ENCODE data around the gene POLRMT. TPM values are rescaled to one million over a fixed set of nuclear protein-coding genes. Genes with fewer than 3 reads are reported as not detected.
"Not testable (repeated sequence)": the region's sequence is repeated elsewhere in the genome, so short reads cannot be mapped to it uniquely, and the experiment has no call there.

POLRMT gene
- total and polyA plus RNA-seq, 5 experiments from 2014 or later: 33.2 to 92.3 (median 71.1) TPM

- Mint-ChIP-seq H3K36me3 (peaks cover 0 to 8% (median 2%) of the 10 kb centered on the region in 3 donors), H3K27ac (no peak overlapping the region), H3K9me3 (no peaks in the 10 kb centered on the region), H3K27me3 (peaks cover 0 to 4% (median 0%) of the 10 kb centered on the region in 5 donors), H3K4me3 (peak overlapping the region in 2 of 10 donors; percentile 14 to 33), H3K4me1 (peaks cover 11 to 26% (median 19%) of the 10 kb centered on the region in 4 donors)
- POLR2A ChIA-PET: no interaction called here
- ATAC-seq (no peak), DNase-seq (no peak)
Measured at GRCh38 chr19:612941-613340, 20.4 kb downstream of the POLRMT start.

- H3K36me3 Mint-ChIP-seq: peaks cover 0 to 5% (median 2%) of the 10 kb centered on the region in 3 donors
- POLR2A ChIA-PET: interaction anchor here (2.2 to 2.5 kb wide), 2 partner anchors 13 to 49 kb away, joined by 6 to 9 read pairs; no protein-coding TSS in a partner anchor
Measured at GRCh38 chr19:611481-611868, 21.9 kb downstream of the POLRMT start.

GRCh38 chr19:610801-611480 is 22.4 kb downstream of the POLRMT start:
- ATAC-seq: peak; percentile 70 to 71
- H3K27me3 Mint-ChIP-seq: peaks cover 0 to 4% (median 0%) of the 10 kb centered on the region in 5 donors
- H3K4me1 Mint-ChIP-seq: peaks cover 11 to 26% (median 19%) of the 10 kb centered on the region in 4 donors
- POLR2A ChIA-PET: interaction anchor here (0.9 to 2.5 kb wide), 4 partner anchors 14 to 52 kb away, joined by 3 to 10 read pairs (median 8); partner anchors contain the start of gene RNF126
- H3K36me3 Mint-ChIP-seq: peaks cover 0 to 5% (median 2%) of the 10 kb centered on the region in 3 donors
- H3K27ac Mint-ChIP-seq: peak overlapping the region; percentile 81 to 99 (median 94)
- peak; percentile 41 to 81 (median 57) for DNase-seq
- peak overlapping the region; percentile 81 to 99 (median 95) for H3K4me3 Mint-ChIP-seq
- H3K9me3 Mint-ChIP-seq: no peaks in the 10 kb centered on the region

More at GRCh38 chr19:611481-611868, 21.9 kb downstream of the POLRMT start:
- Mint-ChIP-seq H3K4me1 (peaks cover 11 to 26% (median 19%) of the 10 kb centered on the region in 4 donors), H3K27ac (peak overlapping the region in 9 of 10 donors; percentile 86 to 99 (median 94)), H3K9me3 (no peaks in the 10 kb centered on the region), H3K27me3 (peaks cover 0 to 4% (median 0%) of the 10 kb centered on the region in 5 donors), H3K4me3 (peak overlapping the region; percentile 81 to 99 (median 95))
- ATAC-seq (peak; percentile 6 to 7), DNase-seq (peak in 1 of 10 donors; percentile 13)

GRCh38 chr19:610071-610800 is 23.1 kb downstream of the POLRMT start:
- H3K4me1 Mint-ChIP-seq: peaks cover 9 to 26% (median 16%) of the 10 kb centered on the region in 4 donors
- H3K4me3 Mint-ChIP-seq: peak overlapping the region; percentile 81 to 99 (median 95)
- H3K36me3 Mint-ChIP-seq: peaks cover 0 to 5% (median 0%) of the 10 kb centered on the region in 3 donors
- H3K27ac Mint-ChIP-seq: peak overlapping the region; percentile 81 to 99 (median 94)
- H3K9me3 Mint-ChIP-seq: no peaks in the 10 kb centered on the region
- peaks cover 0 to 1% (median 0%) of the 10 kb centered on the region in 5 donors for H3K27me3 Mint-ChIP-seq
- POLR2A ChIA-PET: interaction anchor here (0.6 to 2.5 kb wide), 6 partner anchors 15 to 92 kb away, joined by 3 to 10 read pairs (median 5); partner anchors contain the start of gene RNF126
- DNase-seq: peak in 8 of 10 donors; percentile 18 to 56 (median 43)
- ATAC-seq: peak; percentile 53 to 64

GRCh38 chr19:609004-609346 is 24.4 kb downstream of the POLRMT start:
- H3K4me1 Mint-ChIP-seq: peaks cover 5 to 18% (median 16%) of the 10 kb centered on the region in 4 donors
- no peak overlapping the region for H3K4me3 Mint-ChIP-seq
- no peaks in the 10 kb centered on the region for H3K36me3 Mint-ChIP-seq
- H3K27me3 Mint-ChIP-seq: peaks cover 0 to 1% (median 0%) of the 10 kb centered on the region in 5 donors
- ATAC-seq: no peak
- DNase-seq: no peak
- no peak overlapping the region for H3K27ac Mint-ChIP-seq
- POLR2A ChIA-PET: interaction anchor here (1.1 kb wide), 1 partner anchor 54 kb away, joined by 4 read pairs; the partner anchor contains the start of gene RNF126
- no peaks in the 10 kb centered on the region for H3K9me3 Mint-ChIP-seq

- H3K4me1 Mint-ChIP-seq: peaks cover 5 to 18% (median 16%) of the 10 kb centered on the region in 4 donors
- peaks cover 0 to 1% (median 0%) of the 10 kb centered on the region in 5 donors for H3K27me3 Mint-ChIP-seq
- no peak for ATAC-seq
- no peaks in the 10 kb centered on the region for H3K36me3 Mint-ChIP-seq
- H3K9me3 Mint-ChIP-seq: no peaks in the 10 kb centered on the region
- DNase-seq: no peak
- POLR2A ChIA-PET: interaction anchor here (1.1 kb wide), 1 partner anchor 55 kb away, joined by 4 read pairs; the partner anchor contains the start of gene RNF126
- H3K27ac Mint-ChIP-seq: peak overlapping the region in 3 of 10 donors; percentile 15 to 68 (median 40)
- peak overlapping the region in 2 of 10 donors; percentile 45 to 47 for H3K4me3 Mint-ChIP-seq
Measured at GRCh38 chr19:608155-609003, 25.0 kb downstream of the POLRMT start.

- POLR2A ChIA-PET: interaction anchor here (1.0 to 2.3 kb wide), 2 partner anchors 53 to 97 kb away, joined by 3 to 6 read pairs; no protein-coding TSS in a partner anchor
- DNase-seq (no peak), ATAC-seq (no peak)
- peaks cover 0 to under 1% (median 0%) of the 10 kb centered on the region in 9 donors for H3K9me3 Mint-ChIP-seq
- peak overlapping the region in 2 of 10 donors; percentile 15 to 60 for H3K27ac Mint-ChIP-seq
- peaks cover 5 to 18% (median 16%) of the 10 kb centered on the region in 4 donors for H3K4me1 Mint-ChIP-seq
- no peak overlapping the region for H3K4me3 Mint-ChIP-seq
- no peaks in the 10 kb centered on the region for H3K36me3 Mint-ChIP-seq
- no peaks in the 10 kb centered on the region for H3K27me3 Mint-ChIP-seq
Measured at GRCh38 chr19:607301-608154, 25.8 kb downstream of the POLRMT start.

GRCh38 chr19:605061-605971 is 28.0 kb downstream of the POLRMT start:
- POLR2A ChIA-PET: interaction anchor here (1.3 to 2.3 kb wide), 2 partner anchors 21 to 56 kb away, joined by 4 to 6 read pairs; no protein-coding TSS in a partner anchor
- H3K36me3 Mint-ChIP-seq, DNase-seq, H3K27ac Mint-ChIP-seq, H3K27me3 Mint-ChIP-seq, ATAC-seq, H3K9me3 Mint-ChIP-seq, H3K4me1 Mint-ChIP-seq: not testable (repeated sequence)
- peak overlapping the region in 3 of 10 donors; percentile 45 to 67 (median 58) for H3K4me3 Mint-ChIP-seq

- no peak overlapping the region for H3K4me3 Mint-ChIP-seq
Measured at GRCh38 chr19:604355-604754, 29.0 kb downstream of the POLRMT start.

GRCh38 chr19:603779-604178 is 29.6 kb downstream of the POLRMT start:
- H3K4me3 Mint-ChIP-seq, H3K27me3 Mint-ChIP-seq, POLR2A ChIA-PET, H3K27ac Mint-ChIP-seq, H3K4me1 Mint-ChIP-seq, H3K36me3 Mint-ChIP-seq, H3K9me3 Mint-ChIP-seq: not testable (repeated sequence)
- DNase-seq (peak in 1 of 10 donors; percentile 20), ATAC-seq (peak; percentile 58 to 65)

More at GRCh38 chr19:604355-604754, 29.0 kb downstream of the POLRMT start:
- POLR2A ChIA-PET: interaction anchor here (0.6 to 0.8 kb wide), 2 partner anchors 57 to 66 kb away, joined by 3 to 4 read pairs; no protein-coding TSS in a partner anchor
- ATAC-seq (peak; percentile 67 to 73), DNase-seq (peak in 5 of 10 donors; percentile 18 to 31 (median 30))
- Mint-ChIP-seq H3K9me3 (peaks cover 0 to 8% (median 0%) of the 10 kb centered on the region in 9 donors), H3K4me1 (peaks cover 0 to 3% (median under 1%) of the 10 kb centered on the region in 4 donors), H3K36me3 (no peaks in the 10 kb centered on the region), H3K27me3 (no peaks in the 10 kb centered on the region), H3K27ac (peak overlapping the region in 1 of 10 donors; percentile 55)
